Breast epithelium (tissue), 3 donors: Measurements from ENCODE around the gene ZNF611.

Experiments used
- CTCF ChIP-seq, 3 donors: fragments of 450-650 bp; IDR thresholded peaks; one replicate each; pipeline ENCODE4 v1.5.1; 2016 to 2017; ENCODE audit warnings: antibody characterized with exemption in 3 of 3, mild to moderate bottlenecking in 3 of 3, moderate library complexity in 3 of 3
- POLR2A ChIP-seq: fragments of 450-650 bp; IDR thresholded peaks from one replicate; pipeline ENCODE4 v1.6.1; 2016; ENCODE audit warnings: antibody characterized with exemption, mild to moderate bottlenecking, moderate library complexity
- POLR2AphosphoS5 ChIP-seq, 3 donors: sonication (generic); formaldehyde crosslinking; IDR thresholded peaks; one replicate each; pipeline ENCODE4 v1.6.1; 2017; ENCODE audit warnings: antibody characterized with exemption in 3 of 3

GRCh38 chr19:52665027-52665426 is 69.8 kb downstream of the ZNF611 start:
- TF ChIP-seq CTCF (IDR thresholded peaks at IDR 0.05) (no peak), POLR2A (no peak), POLR2AphosphoS5 (IDR thresholded peaks at IDR 0.05) (no peak)
